IMR-90 (cell line): ENCODE data around the gene ZFP36. TPM values are rescaled to one million over a fixed set of nuclear protein-coding genes. Genes with fewer than 3 reads are reported as not detected.

ENCODE experiments used
- ATAC-seq: fragments of 200-7000 bp; cut with Tn5 transposase; 2 replicates; pipeline ENCODE4 v1.9.1; 2020; ENCODE audit warnings: low read depth, mild to moderate bottlenecking, moderate library complexity
- BruUV-seq: library from RNA; stranded (reverse); fragments of 400-500 nt; replicated peaks from 2 replicates; lab custom pipeline; 2021; lab: Mats Ljungman, UMichigan
- CTCF ChIA-PET: fragments of 300-600 bp; formaldehyde crosslinking; extraction: SDS; loops from one replicate; lab custom pipeline; 2021; ENCODE audit warnings: antibody characterized with exemption; lab: Yijun Ruan, JAX
- POLR2A ChIA-PET: fragments of 300-600 bp; sonication (Branson Sonifier 250); formaldehyde crosslinking; loops from one replicate; lab custom pipeline; 2022; ENCODE audit warnings: antibody characterized with exemption; ENCODE audit not compliant: unreplicated experiment; lab: Charles Lee
- DNase-seq: peaks from one replicate; pipeline ENCODE4 v3.0.0; 2013
- H2AFZ ChIP-seq: replicated peaks from 2 replicates; pipeline ENCODE3; 2013; ENCODE audit warnings: low read length, mild to moderate bottlenecking; ENCODE audit not compliant: poor library complexity
- H2AK5ac ChIP-seq: 2 replicates; pipeline ENCODE4 v1.6.1; 2013; ENCODE audit warnings: low read depth, low read length, inconsistent platforms
- H2AK9ac ChIP-seq: replicated peaks from 2 replicates; pipeline ENCODE3; 2013; ENCODE audit warnings: mild to moderate bottlenecking, low read depth, low read length, moderate library complexity; ENCODE audit not compliant: poor library complexity
- H2BK120ac ChIP-seq: 2 replicates; pipeline ENCODE4 v1.6.1; 2013; ENCODE audit warnings: low read depth, low read length, inconsistent platforms
- H2BK15ac ChIP-seq: 3 replicates; pipeline ENCODE4 v1.6.1; 2013; ENCODE audit warnings: low read depth, low read length, inconsistent platforms
- H2BK20ac ChIP-seq: 2 replicates; pipeline ENCODE4 v1.6.1; 2013; ENCODE audit warnings: low read depth, mild to moderate bottlenecking, inconsistent platforms, low read length, moderate library complexity
- H2BK5ac ChIP-seq: 2 replicates; pipeline ENCODE4 v1.6.1; 2013; ENCODE audit warnings: mild to moderate bottlenecking, low read depth, low read length, inconsistent platforms; ENCODE audit not compliant: poor library complexity, severe bottlenecking
- H3K14ac ChIP-seq: replicated peaks from 2 replicates; pipeline ENCODE4 v1.6.1; 2013; ENCODE audit warnings: low read depth, low read length, inconsistent platforms
- H3K18ac ChIP-seq: 2 replicates; pipeline ENCODE4 v1.6.1; 2013; ENCODE audit warnings: low read depth, low read length, control low read depth
- H3K23ac ChIP-seq: 2 replicates; pipeline ENCODE4 v1.6.1; 2013; ENCODE audit warnings: low read depth, low read length, inconsistent platforms
- H3K27ac ChIP-seq: 2 replicates; pipeline ENCODE4 v1.5.1; 2013; ENCODE audit warnings: mild to moderate bottlenecking, control low read depth, low read length; ENCODE audit not compliant: insufficient read depth
- H3K27me3 ChIP-seq: 2 replicates; pipeline ENCODE4 v1.6.1; 2013; ENCODE audit warnings: low read length; ENCODE audit not compliant: control insufficient read depth, insufficient read depth
- H3K36me3 ChIP-seq: 2 replicates; pipeline ENCODE4 v1.6.1; 2013; ENCODE audit warnings: low read length, mixed read lengths; ENCODE audit not compliant: control insufficient read depth, insufficient read depth
- H3K4ac ChIP-seq: 2 replicates; pipeline ENCODE4 v1.6.1; 2013; ENCODE audit warnings: low read depth, low read length, inconsistent platforms
- H3K4me1 ChIP-seq: 2 replicates; pipeline ENCODE4 v1.6.1; 2013; ENCODE audit warnings: low read length, mixed read lengths; ENCODE audit not compliant: control insufficient read depth, insufficient read depth
- H3K4me2 ChIP-seq: 2 replicates; pipeline ENCODE4 v1.6.1; 2013; ENCODE audit warnings: low read depth, mild to moderate bottlenecking, control low read depth, low read length, moderate library complexity
- H3K4me3 ChIP-seq: 2 replicates; pipeline ENCODE4 v1.5.1; 2013; ENCODE audit warnings: low read depth, mild to moderate bottlenecking, control low read depth, low read length, moderate library complexity; ENCODE audit not compliant: insufficient read depth
- H3K56ac ChIP-seq: 2 replicates; pipeline ENCODE4 v1.6.1; 2013; ENCODE audit warnings: low read length, inconsistent platforms; ENCODE audit not compliant: insufficient read depth; ENCODE audit errors: extremely low read depth
- H3K79me1 ChIP-seq, 2 experiments: 2 replicates each; pipeline ENCODE4 v1.6.1; 2013; ENCODE audit warnings: low read length in 2 of 2, inconsistent platforms in 1 of 2, low read depth in 1 of 2
- H3K9ac ChIP-seq: 2 replicates; pipeline ENCODE4 v1.6.1; 2013; ENCODE audit warnings: low read depth, low read length, control low read depth
- H3K9me1 ChIP-seq: 2 replicates; pipeline ENCODE4 v1.6.1; 2013; ENCODE audit warnings: low read length, inconsistent platforms; ENCODE audit not compliant: insufficient read depth
- H3K9me3 ChIP-seq: 2 replicates; pipeline ENCODE4 v1.6.1; 2013; ENCODE audit warnings: low read length; ENCODE audit not compliant: control insufficient read depth, insufficient read depth
- H4K20me1 ChIP-seq: 2 replicates; pipeline ENCODE4 v1.6.1; 2013; ENCODE audit warnings: low read length, inconsistent platforms; ENCODE audit not compliant: insufficient read depth
- H4K5ac ChIP-seq: 2 replicates; pipeline ENCODE4 v1.6.1; 2013; ENCODE audit warnings: mild to moderate bottlenecking, low read depth, low read length, control low read depth
- H4K8ac ChIP-seq, 2 experiments: 2 replicates each; pipeline ENCODE4 v1.6.1; 2013; ENCODE audit warnings: low read depth in 2 of 2, low read length in 2 of 2, control low read depth in 1 of 2, inconsistent platforms in 1 of 2
- H4K91ac ChIP-seq: 2 replicates; pipeline ENCODE4 v1.6.1; 2013; ENCODE audit warnings: low read depth, low read length, inconsistent platforms; ENCODE audit not compliant: insufficient read depth
- BHLHE40 ChIP-seq: fragments of 150-350 bp; IDR thresholded peaks from 2 replicates; pipeline ENCODE4 v1.6.1; 2016; ENCODE audit warnings: mild to moderate bottlenecking, low read depth, low read length
- MXI1 ChIP-seq: IDR thresholded peaks from 2 replicates; pipeline ENCODE4 v1.6.1; 2012; ENCODE audit warnings: low read depth, mild to moderate bottlenecking, low read length, moderate library complexity, borderline replicate concordance
- POLR2A ChIP-seq: IDR thresholded peaks from 2 replicates; pipeline ENCODE4 v1.6.1; 2012; ENCODE audit warnings: mild to moderate bottlenecking, low read depth, low read length
- WGBS, 2 experiments: methylation state at CpG; one replicate each; pipeline versions ENCODE4 v1.1.5 to v1.1.7; 2013; ENCODE audit warnings: missing lambda C conversion rate in 2 of 2; ENCODE audit not compliant: insufficient read length in 1 of 2; ENCODE audit errors: extremely low coverage in 2 of 2; 5-methylcytosine and 5-hydroxymethylcytosine counted together
- dilution Hi-C: fragments of 300-500 bp; cut with HindIII; formaldehyde crosslinking; loops from one replicate; pipeline ENCODE4 v1.14.3; 2018; ENCODE audit warnings: low sequenced_read_pairs; ENCODE audit not compliant: unreplicated experiment
- in situ Hi-C: fragments of 300-500 bp; cut with MboI; formaldehyde crosslinking; loops from 3 replicates; pipeline ENCODE4 v1.14.3; 2019; ENCODE audit warnings: low sequenced_read_pairs, inconsistent platforms, mixed read lengths
- intact Hi-C: fragments of 100-400 bp; cut with micrococcal nuclease; formaldehyde crosslinking; loops from 2 replicates; pipeline ENCODE4 v1.10.0; 2022
- polyA plus RNA-seq, 3 experiments: library from polyadenylated mRNA; depleted of rRNA; stranded (reverse); fragments of >200 nt; gene quantifications; 2 replicates each; pipeline ENCODE4 v1.2.3, GENCODE V29; 2012; ENCODE audit warnings: low replicate concordance in 1 of 3
- total RNA-seq: library from RNA; depleted of rRNA; stranded (reverse); fragments of >200 nt; gene quantifications from 2 replicates; pipeline ENCODE4 v1.2.3, GENCODE V29; 2012
- TF ChIP-seq, protein P1 (sequence below): fragments of 150-350 bp; IDR thresholded peaks from 2 replicates; pipeline ENCODE4 v1.6.1; 2016; ENCODE audit warnings: low read depth, mild to moderate bottlenecking, low read length, moderate library complexity, borderline replicate concordance
- TF ChIP-seq, protein P2 (sequence below): conservative IDR thresholded peaks from 2 replicates; pipeline ENCODE4 v1.5.1; 2012; ENCODE audit warnings: mild to moderate bottlenecking, low read depth, low read length, improper control_type of control experiment

ZFP36 gene
- total and polyA plus RNA-seq, 2 of the 4 experiments (the other 2 are of a cell fraction) = 1.4 to 45.0 TPM

DNA sequence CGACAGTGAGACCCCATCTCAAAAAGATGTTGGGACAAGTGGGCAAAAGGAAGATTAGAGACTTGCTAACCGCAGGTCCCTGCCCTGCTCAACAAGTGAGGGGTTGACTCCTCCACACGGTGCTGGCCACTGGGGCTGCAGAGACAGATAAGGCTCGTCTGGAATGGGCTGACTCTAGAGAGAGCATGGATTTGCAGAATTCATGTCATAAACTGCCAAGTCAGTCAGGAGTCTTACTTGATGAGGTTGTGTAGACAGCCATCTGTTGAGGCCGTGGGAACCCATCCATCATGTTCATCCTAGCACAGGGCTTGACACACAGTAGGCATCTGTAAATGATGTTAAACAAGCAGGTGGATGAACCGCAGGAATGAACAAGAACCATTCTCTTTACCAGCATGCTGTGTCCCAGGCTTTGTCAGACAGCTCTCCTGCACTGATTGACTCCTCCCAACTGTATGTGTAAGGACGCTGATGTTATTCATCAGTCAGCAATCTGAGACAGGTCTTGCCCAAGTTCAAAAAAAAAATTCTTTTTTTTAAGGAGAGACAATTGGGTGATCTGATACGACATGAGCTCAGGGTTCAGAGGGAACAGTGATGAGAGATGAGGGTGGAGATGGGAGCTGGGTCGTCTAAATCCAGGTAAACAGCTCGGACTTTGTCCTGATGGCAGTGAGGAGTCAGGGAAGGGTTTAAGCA, 24.6 kb upstream of the ZFP36 start:
- H3K36me3 ChIP-seq = peaks cover 83% of the 10 kb centered on the region
- intact Hi-C loops = no loop called here
- in situ Hi-C loops = no loop called here

More for the DNA sequence above, 24.6 kb upstream of the ZFP36 start:
- no peak overlapping the region for H3K27ac ChIP-seq
- no peak overlapping the region for H2BK5ac ChIP-seq
- WGBS, 2 experiments = 91% methylated on average over 6 of the region's 10 CpGs; no CpG with 5 or more reads in 1 of the 2 experiments
- no peak overlapping the region for H2BK15ac ChIP-seq
- no peak overlapping the region for H3K4me2 ChIP-seq
- H3K79me1 ChIP-seq = peaks cover 0 to 17% of the 10 kb centered on the region in 2 experiments; a peak in 2 of 4 replicates
- no peak overlapping the region for H3K14ac ChIP-seq
- H3K4me3 ChIP-seq = no peak overlapping the region
- H3K9ac ChIP-seq = no peak overlapping the region
- TF ChIP-seq POLR2A (no peak), BHLHE40 (no peak), MXI1 (no peak)
- TF ChIP-seq, protein P1, sequence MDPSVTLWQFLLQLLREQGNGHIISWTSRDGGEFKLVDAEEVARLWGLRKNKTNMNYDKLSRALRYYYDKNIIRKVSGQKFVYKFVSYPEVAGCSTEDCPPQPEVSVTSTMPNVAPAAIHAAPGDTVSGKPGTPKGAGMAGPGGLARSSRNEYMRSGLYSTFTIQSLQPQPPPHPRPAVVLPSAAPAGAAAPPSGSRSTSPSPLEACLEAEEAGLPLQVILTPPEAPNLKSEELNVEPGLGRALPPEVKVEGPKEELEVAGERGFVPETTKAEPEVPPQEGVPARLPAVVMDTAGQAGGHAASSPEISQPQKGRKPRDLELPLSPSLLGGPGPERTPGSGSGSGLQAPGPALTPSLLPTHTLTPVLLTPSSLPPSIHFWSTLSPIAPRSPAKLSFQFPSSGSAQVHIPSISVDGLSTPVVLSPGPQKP = no peak
- TF ChIP-seq, protein P2, sequence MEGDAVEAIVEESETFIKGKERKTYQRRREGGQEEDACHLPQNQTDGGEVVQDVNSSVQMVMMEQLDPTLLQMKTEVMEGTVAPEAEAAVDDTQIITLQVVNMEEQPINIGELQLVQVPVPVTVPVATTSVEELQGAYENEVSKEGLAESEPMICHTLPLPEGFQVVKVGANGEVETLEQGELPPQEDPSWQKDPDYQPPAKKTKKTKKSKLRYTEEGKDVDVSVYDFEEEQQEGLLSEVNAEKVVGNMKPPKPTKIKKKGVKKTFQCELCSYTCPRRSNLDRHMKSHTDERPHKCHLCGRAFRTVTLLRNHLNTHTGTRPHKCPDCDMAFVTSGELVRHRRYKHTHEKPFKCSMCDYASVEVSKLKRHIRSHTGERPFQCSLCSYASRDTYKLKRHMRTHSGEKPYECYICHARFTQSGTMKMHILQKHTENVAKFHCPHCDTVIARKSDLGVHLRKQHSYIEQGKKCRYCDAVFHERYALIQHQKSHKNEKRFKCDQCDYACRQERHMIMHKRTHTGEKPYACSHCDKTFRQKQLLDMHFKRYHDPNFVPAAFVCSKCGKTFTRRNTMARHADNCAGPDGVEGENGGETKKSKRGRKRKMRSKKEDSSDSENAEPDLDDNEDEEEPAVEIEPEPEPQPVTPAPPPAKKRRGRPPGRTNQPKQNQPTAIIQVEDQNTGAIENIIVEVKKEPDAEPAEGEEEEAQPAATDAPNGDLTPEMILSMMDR = no peak
- H3K4ac ChIP-seq = no peak overlapping the region
- H2AK5ac ChIP-seq = no peak overlapping the region
- H3K23ac ChIP-seq = no peak overlapping the region
- H3K4me1 ChIP-seq = no peaks in the 10 kb centered on the region
- ChIA-PET POLR2A (no interaction called here), CTCF (no interaction called here)
- no peak overlapping the region for H2AK9ac ChIP-seq
- no peak overlapping the region for H4K5ac ChIP-seq
- H4K8ac ChIP-seq = no peak overlapping the region
- no peaks in the 10 kb centered on the region for H3K27me3 ChIP-seq
- no peak overlapping the region for H2BK120ac ChIP-seq
- peaks cover 4% of the 10 kb centered on the region for H4K20me1 ChIP-seq
- dilution Hi-C loops = no loop called here
- H2BK20ac ChIP-seq = no peak overlapping the region
- no peak overlapping the region for H4K91ac ChIP-seq
- BruUV-seq = no TSS peak
- ATAC-seq (peak; percentile 25; the same call in 1 of the 2 replicates), DNase-seq (no peak)
- H3K9me1 ChIP-seq = peaks cover 4% of the 10 kb centered on the region; the same call in 1 of the 2 replicates
- H2AFZ ChIP-seq = peak overlapping the region; percentile 15
- no peaks in the 10 kb centered on the region for H3K9me3 ChIP-seq
- H3K18ac ChIP-seq = no peak overlapping the region
- H3K56ac ChIP-seq = no peak overlapping the region
